HCT116 (cell line): Measurements from ENCODE around the gene SDF4. TPM values are rescaled to one million over a fixed set of nuclear protein-coding genes. Genes with fewer than 3 reads are reported as not detected.
A peak's percentile ranks its signal among the peaks of the same experiment; 100 is the strongest.

Source experiments
- ATAC-seq: fragments of 200-7000 bp; cut with Tn5 transposase; 2 replicates; pipeline ENCODE4 v1.9.1; 2020; ENCODE audit warnings: mild to moderate bottlenecking, moderate library complexity
- BruUV-seq: library from RNA; stranded (reverse); fragments of 400-500 nt; replicated peaks from 2 replicates; lab custom pipeline; 2021; lab: Mats Ljungman, UMichigan
- CTCF ChIA-PET: fragments of 300-600 bp; sonication (Branson Sonifier 250); formaldehyde crosslinking; loops from one replicate; lab custom pipeline; 2021; ENCODE audit warnings: antibody characterized with exemption; lab: Charles Lee
- POLR2A ChIA-PET: fragments of 300-600, 350-600 bp; sonication (Branson Sonifier 250); formaldehyde crosslinking; loops from one replicate; lab custom pipeline; 2021; ENCODE audit warnings: antibody characterized with exemption; lab: Charles Lee
- RAD21 ChIA-PET, 2 experiments: fragments of 300-600 bp; sonication (Branson Sonifier 250); formaldehyde crosslinking; loops; one replicate each; lab custom pipeline; 2023; ENCODE audit warnings: low total read pairs in 2 of 2; ENCODE audit not compliant: uncharacterized antibody in 2 of 2, unreplicated experiment in 2 of 2, low non-redundant PET in 1 of 2; lab: Charles Lee
- DNase-seq: peaks from one replicate; pipeline ENCODE4 v3.0.0-alpha.2; 2010; ENCODE audit warnings: low read depth, low spot score
- H2AFZ ChIP-seq: fragments of 200-600 bp; shearing (Covaris generic), sonication (generic); 2 replicates; pipeline ENCODE4 v1.6.1; 2017; ENCODE audit warnings: low read depth, mixed run types, mixed read lengths, antibody characterized with exemption, low read length; ENCODE audit not compliant: poor library complexity, severe bottlenecking
- H3K27ac ChIP-seq: 2 replicates; pipeline ENCODE4 v1.5.1; 2012; ENCODE audit warnings: low read depth, low read length
- H3K27me3 ChIP-seq: fragments of 200-600 bp; sonication (generic); 2 replicates; pipeline ENCODE4 v1.6.1; 2016; ENCODE audit warnings: mixed run types, low read length, mixed read lengths; ENCODE audit not compliant: insufficient read depth
- H3K36me3 ChIP-seq, 2 experiments: fragments of 200-500 bp in 1 of 2; fragments of 200-600 bp in 1 of 2; sonication (Bioruptor generic) in 1 of 2; sonication (generic) in 1 of 2; 2 replicates each; pipeline versions ENCODE4 v1.5.1 to v1.6.1; 2014 to 2016; ENCODE audit warnings: low read length in 2 of 2, inconsistent platforms in 1 of 2, mixed read lengths in 1 of 2, mixed run types in 1 of 2; ENCODE audit not compliant: insufficient read depth in 2 of 2, control insufficient read depth in 1 of 2
- H3K4me1 ChIP-seq, 2 experiments: fragments of 200-600 bp in 1 of 2; sonication (generic) in 1 of 2; 2 replicates each; pipeline versions ENCODE4 v1.5.1 to v1.6.1; 2012 to 2017; ENCODE audit warnings: low read length in 2 of 2, inconsistent platforms in 1 of 2, mild to moderate bottlenecking in 1 of 2, mixed read lengths in 1 of 2, mixed run types in 1 of 2, moderate library complexity in 1 of 2; ENCODE audit not compliant: insufficient read depth in 2 of 2, control insufficient read depth in 1 of 2
- H3K4me2 ChIP-seq: fragments of 200-600 bp; sonication (generic); 2 replicates; pipeline ENCODE4 v1.6.1; 2017; ENCODE audit warnings: mixed run types, low read length, mixed read lengths
- H3K4me3 ChIP-seq, 2 experiments: fragments of 200-600 bp in 1 of 2; sonication (generic) in 1 of 2; replicated peaks in 1 of 2; 2 replicates each; pipeline ENCODE4 v1.5.1; 2011 to 2016; ENCODE audit warnings: low read length in 2 of 2, control low read depth in 1 of 2, low read depth in 1 of 2, mild to moderate bottlenecking in 1 of 2, mixed read lengths in 1 of 2, mixed run types in 1 of 2
- H3K79me2 ChIP-seq: fragments of 200-600 bp; sonication (generic); 2 replicates; pipeline ENCODE4 v1.6.1; 2017; ENCODE audit warnings: mild to moderate bottlenecking, mixed run types, low read length, moderate library complexity, mixed read lengths; ENCODE audit not compliant: insufficient read depth
- H3K9ac ChIP-seq: fragments of 200-600 bp; sonication (generic); 2 replicates; pipeline ENCODE4 v1.6.1; 2016; ENCODE audit warnings: low read length, mixed read lengths
- H3K9me2 ChIP-seq: fragments of 200-600 bp; sonication (generic), shearing (Covaris generic); 2 replicates; pipeline ENCODE4 v1.6.1; 2017; ENCODE audit warnings: mixed run types, mild to moderate bottlenecking, moderate library complexity; ENCODE audit not compliant: insufficient read depth
- H3K9me3 ChIP-seq, 2 experiments: fragments of 200-500 bp in 1 of 2; fragments of 200-600 bp in 1 of 2; sonication (Bioruptor generic) in 1 of 2; sonication (generic) in 1 of 2; 2 replicates each; pipeline ENCODE4 v1.6.1; 2014 to 2017; ENCODE audit warnings: low read length in 2 of 2, mixed read lengths in 2 of 2, inconsistent platforms in 1 of 2, low read depth in 1 of 2, mild to moderate bottlenecking in 1 of 2, mixed run types in 1 of 2, moderate library complexity in 1 of 2; ENCODE audit not compliant: control insufficient read depth in 1 of 2, insufficient read depth in 1 of 2
- H4K20me1 ChIP-seq: fragments of 200-600 bp; sonication (generic), shearing (Covaris generic); 2 replicates; pipeline ENCODE4 v1.6.1; 2017; ENCODE audit warnings: mixed run types, mild to moderate bottlenecking, moderate library complexity; ENCODE audit not compliant: insufficient read depth
- CBX3 ChIP-seq: IDR thresholded peaks from 2 replicates; pipeline ENCODE4 v1.6.1; 2012; ENCODE audit warnings: low read depth
- FOSL1 ChIP-seq: IDR thresholded peaks from 2 replicates; pipeline ENCODE4 v1.6.1; 2012; ENCODE audit warnings: low read depth
- MAX ChIP-seq: IDR thresholded peaks from 2 replicates; pipeline ENCODE4 v1.6.1; 2012
- POLR2AphosphoS5 ChIP-seq: IDR thresholded peaks from 2 replicates; pipeline ENCODE4 v1.6.1; 2011; ENCODE audit warnings: mild to moderate bottlenecking, low read depth, low read length, moderate library complexity
- REST ChIP-seq: IDR thresholded peaks from 2 replicates; pipeline ENCODE4 v1.6.1; 2012; ENCODE audit warnings: low read depth
- SIN3A ChIP-seq: IDR thresholded peaks from 2 replicates; pipeline ENCODE4 v1.6.1; 2012; ENCODE audit warnings: low read depth
- SP1 ChIP-seq: IDR thresholded peaks from 2 replicates; pipeline ENCODE4 v1.6.1; 2012; ENCODE audit warnings: low read depth
- SRF ChIP-seq: IDR thresholded peaks from 2 replicates; pipeline ENCODE4 v1.6.1; 2012; ENCODE audit warnings: low read depth
- YY1 ChIP-seq: IDR thresholded peaks from 2 replicates; pipeline ENCODE4 v1.6.1; 2011; ENCODE audit warnings: low read length, low read depth, moderate library complexity, mild to moderate bottlenecking; ENCODE audit not compliant: insufficient replicate concordance; ENCODE audit errors: extremely low read depth
- ZNF274 ChIP-seq: fragments of 200-500 bp; sonication (Bioruptor generic); IDR thresholded peaks from 2 replicates; pipeline ENCODE4 v1.6.1; 2014; ENCODE audit warnings: mild to moderate bottlenecking, low read depth, low read length, inconsistent platforms
- intact Hi-C: fragments of 100-400 bp; cut with micrococcal nuclease; formaldehyde crosslinking; loops from 2 replicates; pipeline ENCODE4 v1.10.0; 2022
- total RNA-seq: library from RNA; stranded (reverse); gene quantifications from one replicate; pipeline ENCODE4 v1.2.1, GENCODE V29; 2021; ENCODE audit not compliant: unreplicated experiment

SDF4 gene
- total RNA-seq, 1 experiment from 2014 or later, result 133 TPM

GRCh38 chr1:1272341-1273208, 40.8 kb upstream of the SDF4 start:
- peaks cover 15 to 34% of the 10 kb centered on the region in 2 experiments; a peak in 3 of 4 replicates for H3K4me1 ChIP-seq
- ChIA-PET RAD21 (no interaction called here), CTCF (no interaction called here), POLR2A (no interaction called here)
- intact Hi-C loops, result no loop called here
- no peaks in the 10 kb centered on the region for H4K20me1 ChIP-seq
- peak overlapping the region; percentile 87 to 95 for H3K4me3 ChIP-seq
- peak overlapping the region; percentile 93 for H3K4me2 ChIP-seq
- TSS peak; percentile 46 for BruUV-seq
- DNase-seq (no peak), ATAC-seq (peak; percentile 38)
- no peaks in the 10 kb centered on the region for H3K9me3 ChIP-seq
- H3K79me2 ChIP-seq, result peaks cover 53% of the 10 kb centered on the region
- H3K9me2 ChIP-seq, result no peaks in the 10 kb centered on the region
- peak; percentile 46; the same call in 1 of the 2 replicates for TF ChIP-seq MAX
- peak; percentile 40; the same call in 1 of the 2 replicates for TF ChIP-seq POLR2AphosphoS5
- TF ChIP-seq ZNF274, result no peak
- TF ChIP-seq SRF, result no peak
- TF ChIP-seq FOSL1, result no peak
- TF ChIP-seq REST, result no peak
- TF ChIP-seq SP1, result peak; percentile 87
- 0 out of 2 replicates have a peak, but pooled peaks have one; percentile 51 for TF ChIP-seq SIN3A
- TF ChIP-seq CBX3, result no peak
- no peak for TF ChIP-seq YY1
- H2AFZ ChIP-seq, result no peak overlapping the region
- H3K9ac ChIP-seq, result peak overlapping the region; percentile 95
- H3K27me3 ChIP-seq, result no peaks in the 10 kb centered on the region
- peak overlapping the region; percentile 94 for H3K27ac ChIP-seq
- peaks cover 0 to 4% of the 10 kb centered on the region in 2 experiments; a peak in 1 of 4 replicates for H3K36me3 ChIP-seq
